ENCODE measurements around the gene CFAP97D1. TPM values are rescaled to one million over a fixed set of nuclear protein-coding genes. Genes with fewer than 3 reads are reported as not detected.
"Not testable (repeated sequence)": the region's sequence is repeated elsewhere in the genome, so short reads cannot be mapped to it uniquely, and the experiment has no call there.

The CFAP97D1 gene
- total RNA-seq, 1 donor from 2014 or later = not detected

DNA sequence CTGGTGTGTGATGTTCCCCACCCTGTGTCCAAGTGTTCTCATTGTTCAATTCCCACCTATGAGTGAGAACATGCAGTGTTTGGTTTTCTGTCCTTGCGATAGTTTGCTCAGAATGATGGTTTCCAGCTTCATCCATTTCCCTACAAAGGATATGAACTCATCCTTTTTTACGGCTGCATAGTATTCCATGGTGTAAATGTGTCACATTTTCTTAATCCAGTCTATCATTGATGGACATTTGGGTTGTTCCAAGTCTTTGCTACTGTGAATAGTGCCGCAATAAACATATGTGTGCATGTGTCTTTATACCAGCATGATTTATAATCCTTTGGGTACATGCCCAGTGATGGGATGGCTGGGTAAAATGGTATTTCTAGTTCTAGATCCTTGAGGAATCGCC lies 12.4 kb downstream of the CFAP97D1 start:
- not testable (repeated sequence) for DNase-seq (ENCODE audit: extremely low read depth, low read depth, low spot score)

DNA sequence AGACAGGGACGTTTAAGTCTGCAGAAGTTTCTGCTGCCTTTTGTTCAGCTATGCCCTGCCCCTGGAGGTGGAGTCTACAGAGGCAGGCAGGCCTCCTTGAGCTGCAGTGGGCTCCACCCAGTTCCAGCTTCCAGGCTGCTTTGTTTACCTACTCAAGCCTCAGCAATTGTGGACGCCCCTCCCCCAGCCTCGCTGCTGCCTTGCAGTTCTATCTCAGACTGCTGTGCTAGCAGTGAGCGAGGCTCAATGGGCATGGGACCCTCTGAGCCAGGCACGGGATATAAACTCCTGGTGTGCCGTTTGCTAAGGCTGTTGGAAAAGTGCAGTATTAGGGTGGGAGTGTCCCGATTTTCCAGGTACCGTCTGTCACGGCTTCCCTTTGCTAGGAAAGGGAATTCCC lies 17.8 kb downstream of the CFAP97D1 start:
- not testable (repeated sequence) for DNase-seq (ENCODE audit: extremely low read depth, low read depth, low spot score)

DNA sequence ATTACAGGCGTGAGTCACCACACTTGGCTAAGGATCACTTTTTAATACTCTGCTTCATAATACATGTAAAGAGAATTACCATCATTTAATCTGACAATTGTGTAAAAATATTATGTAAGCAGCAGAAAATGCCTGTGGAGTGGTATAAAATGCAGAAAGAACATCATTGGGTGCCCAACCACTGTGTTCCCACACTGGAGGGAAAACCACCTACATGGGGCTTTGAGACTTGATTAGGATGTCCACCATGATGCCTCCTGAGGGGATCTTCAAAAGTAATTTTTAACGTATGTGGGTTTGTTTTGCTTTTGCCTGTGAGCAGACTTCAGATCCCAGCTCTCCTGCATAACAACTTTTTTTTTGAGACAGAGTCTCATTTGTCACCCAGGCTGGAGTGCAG lies 18.8 kb downstream of the CFAP97D1 start:
- DNase-seq (ENCODE audit: extremely low read depth, low read depth, low spot score) = no peak

DNA sequence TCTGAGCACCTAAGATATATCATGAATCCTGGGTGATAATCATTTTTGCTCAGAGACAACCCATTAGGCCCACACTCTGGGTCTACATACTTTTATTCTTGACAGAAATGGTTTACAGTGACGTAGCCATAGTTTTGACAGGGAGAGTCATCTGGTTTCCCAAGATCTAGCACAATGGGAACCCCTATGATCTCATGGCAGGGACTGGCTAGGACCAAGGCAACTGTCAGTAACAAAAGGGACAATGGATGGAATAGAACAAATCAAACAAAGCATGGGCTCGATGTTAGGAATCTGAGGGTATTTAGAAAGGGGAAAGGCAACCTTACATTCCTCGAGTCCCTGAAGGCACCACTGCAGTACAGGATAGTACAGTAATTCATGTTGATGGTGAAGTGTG lies 20.5 kb downstream of the CFAP97D1 start:
- DNase-seq (ENCODE audit: extremely low read depth, low read depth, low spot score) = no peak

DNA sequence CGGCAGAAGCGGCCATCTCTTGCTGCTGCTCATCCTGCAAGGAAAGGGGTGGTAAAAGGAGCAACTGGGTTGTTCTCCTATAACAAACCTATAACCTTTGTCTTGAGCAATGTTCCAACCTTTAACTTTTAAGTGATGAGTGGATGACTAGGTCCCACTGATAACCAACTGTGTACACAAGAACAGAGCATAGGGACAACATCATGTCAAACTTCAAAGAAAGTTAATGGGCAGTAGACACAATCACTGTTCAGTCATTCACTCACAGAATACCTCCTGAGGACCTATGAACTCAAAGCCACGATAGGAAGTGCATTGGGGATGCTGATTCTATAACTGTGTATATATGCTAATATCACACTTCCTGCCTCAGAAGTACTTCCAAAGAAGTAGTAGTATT lies 21.6 kb downstream of the CFAP97D1 start:
- no peak for DNase-seq (ENCODE audit: extremely low read depth, low read depth, low spot score)

DNA sequence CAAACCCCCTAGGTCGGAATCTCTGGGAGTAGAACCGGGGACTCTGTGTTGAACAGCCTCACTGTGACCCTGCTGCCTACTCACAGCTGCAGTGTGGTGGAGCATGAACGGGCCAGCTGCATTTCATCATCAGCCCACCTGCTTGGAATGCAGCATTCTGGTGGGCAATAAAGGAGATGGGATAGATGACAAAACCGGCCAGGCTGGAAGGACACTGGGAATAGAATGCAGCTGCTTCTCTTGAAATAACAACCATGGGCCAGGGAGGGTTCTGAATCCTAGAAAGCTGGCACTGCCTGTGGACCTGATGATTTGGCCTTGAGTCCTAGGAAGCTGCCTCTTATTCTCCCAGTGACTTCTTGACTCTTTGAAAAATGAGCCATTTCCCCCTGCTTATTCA lies 23.5 kb downstream of the CFAP97D1 start:
- no peak for DNase-seq (ENCODE audit: extremely low read depth, low read depth, low spot score)

DNA sequence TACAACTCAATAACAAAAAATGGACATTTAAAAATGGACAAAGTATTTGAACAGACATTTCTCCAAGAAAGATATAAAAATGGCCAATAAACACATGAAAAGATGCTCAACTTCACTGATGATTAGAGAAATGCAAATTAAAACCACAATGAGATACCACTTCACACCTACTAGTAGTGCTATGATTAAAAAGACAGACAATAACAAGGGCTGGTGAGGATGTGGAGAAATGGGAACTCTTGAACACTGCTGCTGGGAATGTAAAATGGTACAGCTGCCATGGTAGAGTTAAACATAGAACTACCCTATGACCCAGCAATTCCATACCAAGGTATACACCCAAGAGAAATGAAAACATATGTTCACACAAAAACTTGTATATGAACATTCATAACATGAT lies 24.9 kb downstream of the CFAP97D1 start:
- DNase-seq (ENCODE audit: extremely low read depth, low read depth, low spot score) = no peak

DNA sequence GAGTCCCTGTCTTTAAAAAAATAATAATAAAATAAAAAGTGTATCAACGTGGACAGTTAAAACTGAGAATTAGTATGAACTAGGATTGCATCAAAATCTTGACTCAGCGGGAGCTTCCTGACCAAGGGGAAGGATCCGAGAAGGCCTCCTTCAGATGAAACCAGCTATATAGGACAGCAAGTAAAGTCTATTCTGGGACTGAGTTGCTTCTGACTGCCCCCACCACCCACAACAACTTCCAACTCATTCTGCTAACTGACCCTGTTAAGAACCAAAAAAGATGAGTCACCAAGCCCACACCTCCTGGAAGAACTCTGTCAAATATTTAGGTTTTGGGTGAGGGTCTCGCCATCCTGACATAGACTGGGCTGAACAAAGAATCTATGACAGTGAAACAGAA lies 27.8 kb downstream of the CFAP97D1 start:
- no peak for DNase-seq (ENCODE audit: extremely low read depth, low read depth, low spot score)

DNA sequence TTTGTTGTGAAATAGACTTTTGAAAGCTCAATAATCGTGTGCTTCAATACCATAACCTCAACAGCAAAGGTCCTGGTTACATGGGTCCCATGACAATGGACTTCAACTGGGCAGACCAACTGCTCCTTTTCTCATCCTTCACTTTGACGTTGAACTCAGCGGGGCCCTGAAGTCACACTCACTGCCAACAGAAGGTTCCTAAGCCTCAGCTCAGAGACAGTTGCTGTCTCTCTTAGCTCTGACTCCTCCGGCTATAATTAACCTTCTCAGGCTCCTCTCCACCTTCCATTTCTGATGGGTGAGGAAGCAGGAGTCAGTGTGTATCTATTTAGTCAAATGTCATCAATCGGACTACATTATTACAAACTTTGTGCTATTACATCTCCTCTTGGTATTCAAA lies 28.9 kb downstream of the CFAP97D1 start:
- DNase-seq (ENCODE audit: extremely low read depth, low read depth, low spot score) = no peak

DNA sequence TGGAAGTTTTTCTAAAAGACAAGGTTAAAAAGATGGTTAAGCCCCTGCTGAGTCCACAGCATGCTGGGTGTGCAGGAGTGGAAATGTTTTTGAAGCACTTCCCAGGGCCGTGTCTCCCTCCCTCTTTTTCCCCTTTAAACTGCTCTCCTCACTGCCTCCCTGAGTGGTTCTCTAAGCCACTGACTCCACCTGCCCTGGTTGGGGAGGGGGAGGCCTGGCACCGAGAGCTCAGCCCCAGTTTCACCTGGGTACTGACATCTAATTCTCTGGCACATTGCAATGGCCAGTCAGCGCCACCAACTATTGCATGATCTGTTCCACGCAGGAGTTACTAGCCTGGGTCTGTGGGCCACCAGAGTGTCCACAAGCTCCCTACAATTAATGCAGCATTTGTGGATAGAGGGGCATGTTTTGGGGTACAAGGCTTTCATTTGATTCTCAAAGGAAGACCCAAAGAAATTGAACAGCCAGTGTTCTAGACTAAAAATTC lies 30.0 kb downstream of the CFAP97D1 start:
- no peak for DNase-seq (ENCODE audit: extremely low read depth, low read depth, low spot score)

DNA sequence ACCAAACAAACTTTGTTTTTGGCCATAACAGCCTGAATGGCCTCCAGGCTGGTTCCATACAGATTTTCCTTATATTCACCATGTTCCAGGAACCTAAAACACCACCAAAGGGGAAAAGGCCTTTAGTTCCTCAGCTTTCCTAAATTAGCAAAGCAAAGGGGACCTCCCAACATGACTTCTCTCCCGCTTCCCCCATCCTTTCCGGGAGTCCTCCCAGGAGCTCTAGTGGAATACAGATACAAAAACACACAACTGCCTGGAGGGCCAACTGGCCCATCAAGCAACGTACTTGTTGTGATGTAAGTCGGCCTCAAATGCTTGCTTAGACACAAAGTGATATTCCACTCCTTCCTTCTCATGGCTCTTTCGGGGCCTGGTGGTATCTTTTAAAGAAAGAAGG lies 30.6 kb downstream of the CFAP97D1 start:
- DNase-seq (ENCODE audit: extremely low read depth, low read depth, low spot score) = no peak

DNA sequence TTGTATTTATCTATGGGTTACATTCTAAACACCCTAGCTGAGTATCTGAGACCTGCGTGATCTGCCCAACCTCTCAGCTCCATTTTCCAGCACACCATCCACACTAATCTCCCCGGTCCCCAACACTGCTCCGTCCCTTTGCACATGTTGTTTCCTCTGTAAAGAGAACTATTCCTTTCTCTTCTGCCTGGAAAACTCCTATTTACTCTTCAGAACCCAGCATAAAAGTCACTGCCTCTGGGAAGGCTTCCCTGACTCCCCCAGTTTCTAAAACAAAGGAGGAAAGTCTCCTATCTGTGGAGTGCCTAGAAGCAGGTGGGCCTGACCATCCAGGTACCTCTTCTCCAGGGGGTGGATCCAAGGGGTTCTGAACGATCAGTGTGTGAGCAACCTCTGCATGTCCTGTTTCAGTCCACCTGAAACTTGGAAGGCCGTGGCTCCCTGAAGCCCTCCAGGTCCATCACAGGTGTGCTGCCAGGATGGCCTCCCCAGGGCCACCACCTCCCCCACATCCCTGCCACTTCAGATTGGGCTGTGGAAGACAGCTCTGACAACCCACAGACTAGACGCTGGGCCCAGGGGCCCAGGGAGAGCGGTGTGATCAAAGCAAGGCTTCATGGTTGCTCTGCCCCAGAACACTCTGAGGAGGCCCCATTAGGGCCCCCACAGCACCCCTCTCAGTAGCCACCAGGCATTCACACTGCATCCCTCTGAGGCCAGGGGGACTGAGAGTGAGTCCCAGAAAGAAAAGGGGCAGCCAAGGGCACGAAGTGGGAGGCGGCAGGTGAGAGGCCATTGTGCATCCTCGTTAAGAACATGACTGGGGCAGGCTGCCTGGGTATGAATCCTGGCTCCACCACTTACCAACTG lies 32.4 kb downstream of the CFAP97D1 start:
- no peak for DNase-seq (ENCODE audit: extremely low read depth, low read depth, low spot score)

DNA sequence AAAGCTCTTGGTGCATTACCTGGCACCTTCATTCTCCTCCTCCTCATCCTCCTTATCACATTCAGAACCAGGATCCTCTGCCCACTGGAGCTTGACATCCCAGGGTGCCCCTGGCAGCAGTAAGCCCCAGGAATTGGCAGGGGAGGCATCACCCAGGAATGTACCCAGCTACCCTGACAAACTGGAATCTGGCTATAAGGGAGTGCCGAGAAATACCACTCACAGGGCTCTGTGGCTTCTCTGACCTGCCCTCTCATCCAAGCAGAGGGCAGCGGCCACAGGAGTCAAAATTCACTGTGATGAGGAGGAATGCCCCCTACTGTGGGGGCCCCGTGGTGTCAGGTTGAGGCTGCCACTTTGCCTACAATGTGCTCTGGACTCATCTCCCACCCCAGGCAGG lies 33.2 kb downstream of the CFAP97D1 start:
- DNase-seq (ENCODE audit: extremely low read depth, low read depth, low spot score) = no peak

DNA sequence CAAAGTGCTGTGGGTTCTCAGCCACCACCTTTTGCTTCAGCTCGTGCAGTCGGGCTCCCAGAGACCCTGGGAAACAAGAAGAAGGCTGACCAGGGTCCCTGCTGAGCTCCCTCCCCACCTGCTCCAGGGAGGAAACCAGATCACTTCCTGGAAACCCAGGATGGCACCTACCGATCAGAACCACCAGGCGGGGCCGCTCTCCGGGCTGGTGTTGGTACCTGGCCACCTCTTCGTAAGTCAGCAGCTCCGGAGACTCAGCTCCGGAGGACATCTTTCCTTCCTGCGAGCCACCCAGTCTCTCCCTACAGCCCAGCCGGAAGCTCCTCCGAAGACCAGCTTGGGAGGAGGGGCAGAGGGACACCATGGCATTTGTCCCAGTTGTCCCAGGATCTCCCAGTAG lies 33.8 kb downstream of the CFAP97D1 start:
- no peak for DNase-seq (ENCODE audit: extremely low read depth, low read depth, low spot score)

DNA sequence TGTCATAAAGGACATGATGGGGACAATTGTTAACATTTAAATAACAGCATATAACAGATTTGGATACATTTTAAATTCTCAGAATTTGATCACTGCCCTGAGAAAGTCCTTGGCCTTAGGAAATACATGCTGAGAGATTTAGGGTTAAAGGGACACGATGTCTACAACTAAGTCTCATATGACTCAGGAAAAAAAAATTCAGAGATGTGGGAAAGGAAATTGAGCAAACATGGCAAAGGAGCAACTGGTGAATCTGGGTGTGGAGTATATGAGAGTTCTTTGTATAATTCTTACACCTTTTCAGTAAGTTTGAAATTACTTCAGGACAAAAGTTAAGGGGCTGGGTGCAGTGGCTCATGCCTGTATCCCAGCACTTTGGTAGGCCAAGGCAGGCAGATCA lies 34.5 kb downstream of the CFAP97D1 start:
- no peak for DNase-seq (ENCODE audit: extremely low read depth, low read depth, low spot score)

DNA sequence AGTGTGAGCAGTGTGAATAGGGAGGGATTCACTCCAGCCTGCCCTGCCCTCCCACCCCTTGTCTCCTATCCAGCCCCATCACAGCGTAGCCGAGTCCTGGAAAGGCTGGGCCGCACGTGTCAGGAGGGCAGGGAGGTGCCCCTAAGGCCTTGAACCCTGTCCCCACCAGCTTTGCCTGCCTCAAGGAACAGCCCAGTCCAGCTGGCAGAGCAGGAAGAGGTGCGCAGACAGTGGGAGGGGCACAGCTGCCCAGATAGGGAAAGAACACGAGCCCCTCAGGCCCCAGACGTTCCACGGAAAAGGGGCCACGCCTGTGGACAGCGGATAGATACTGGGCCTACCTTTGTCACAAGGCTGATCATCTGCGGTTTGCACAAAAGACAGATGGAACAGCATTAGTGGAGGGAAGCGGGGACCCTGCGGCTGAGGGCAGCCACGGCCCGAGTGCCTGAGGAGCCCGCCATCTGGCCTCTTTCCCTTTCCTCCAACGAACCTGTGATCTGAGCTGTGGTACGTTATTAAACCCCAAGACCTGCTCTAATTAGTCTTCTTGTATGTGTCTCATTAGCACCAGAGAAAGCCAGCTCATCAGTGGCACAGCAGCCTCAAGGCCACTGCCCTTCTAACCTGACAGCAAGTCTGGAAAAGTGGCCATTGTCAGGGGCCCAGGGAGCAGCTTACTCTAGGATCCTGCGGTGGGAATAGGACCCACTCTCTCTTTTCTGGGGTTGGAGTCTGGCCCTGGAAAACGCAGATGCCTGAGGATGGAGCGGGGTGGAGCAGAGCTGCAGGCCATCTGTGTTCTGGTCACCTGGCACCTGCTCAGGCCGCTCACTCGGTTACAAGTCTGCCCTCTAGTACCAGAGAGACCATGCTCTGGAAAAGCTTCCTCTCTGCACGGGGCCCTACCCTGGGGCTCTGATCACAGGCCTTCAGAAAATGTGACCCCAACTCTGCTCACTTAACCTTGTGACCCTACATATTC lies 36.4 kb downstream of the CFAP97D1 start:
- no peak for DNase-seq (ENCODE audit: extremely low read depth, low read depth, low spot score)

DNA sequence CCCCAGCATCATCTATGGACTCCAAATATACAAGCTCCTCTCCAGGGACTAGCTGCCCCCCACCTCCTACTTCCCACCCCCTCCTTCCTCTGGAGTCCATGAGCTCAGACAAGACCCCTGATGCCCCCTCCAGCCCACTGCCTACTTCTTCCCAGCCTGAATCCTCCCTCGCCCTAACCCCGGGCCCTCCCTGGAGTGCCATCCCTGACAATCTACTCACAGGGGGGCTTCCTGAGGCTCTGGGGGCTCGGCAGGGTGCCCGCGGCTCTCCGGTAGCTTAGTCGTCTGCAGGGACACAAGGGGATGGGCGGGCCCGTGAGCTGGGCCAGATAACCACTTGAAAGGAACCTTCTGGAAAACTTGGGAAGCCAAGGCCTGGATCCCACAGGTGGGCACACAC lies 37.6 kb downstream of the CFAP97D1 start:
- DNase-seq (ENCODE audit: extremely low read depth, low read depth, low spot score) = no peak

DNA sequence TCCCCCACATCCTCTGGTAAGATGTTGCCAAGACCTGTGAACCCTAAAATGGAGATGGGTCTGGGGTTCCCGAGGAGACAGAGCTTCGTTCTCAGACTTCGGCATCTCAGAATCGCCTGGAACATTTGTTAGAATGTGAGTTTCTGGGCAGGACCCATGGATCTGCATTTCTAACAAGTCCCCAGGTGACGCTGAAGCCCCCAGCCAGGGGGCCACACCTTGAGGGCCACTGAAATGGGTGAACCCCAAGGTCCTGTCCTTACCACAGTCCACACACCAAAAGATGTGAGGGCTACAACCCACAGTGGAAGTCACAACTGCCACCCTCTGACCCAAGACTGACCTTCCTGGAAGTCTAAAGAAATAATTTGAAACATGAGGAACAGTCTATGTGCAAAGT lies 38.7 kb downstream of the CFAP97D1 start:
- DNase-seq (ENCODE audit: extremely low read depth, low read depth, low spot score) = no peak

DNA sequence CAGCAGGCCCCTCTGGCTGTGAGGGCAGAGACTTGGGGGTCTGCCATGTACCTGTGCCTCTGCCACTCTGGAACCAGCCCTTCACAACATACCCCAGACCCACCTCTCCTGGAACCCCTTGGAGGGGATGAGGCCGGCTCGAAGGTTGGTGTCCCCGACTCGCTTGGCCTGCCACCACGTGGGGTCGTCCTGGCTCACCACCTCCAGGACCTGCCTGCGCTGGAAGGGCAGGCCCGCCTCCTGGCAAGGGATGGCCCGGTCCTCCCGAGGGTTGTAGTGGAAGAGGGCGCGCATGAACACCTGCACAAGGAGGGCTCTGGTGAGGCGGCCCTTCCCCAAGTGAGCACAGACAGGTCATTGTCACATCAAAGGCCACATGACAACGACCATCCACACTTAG lies 40.5 kb downstream of the CFAP97D1 start:
- no peak for DNase-seq (ENCODE audit: extremely low read depth, low read depth, low spot score)

DNA sequence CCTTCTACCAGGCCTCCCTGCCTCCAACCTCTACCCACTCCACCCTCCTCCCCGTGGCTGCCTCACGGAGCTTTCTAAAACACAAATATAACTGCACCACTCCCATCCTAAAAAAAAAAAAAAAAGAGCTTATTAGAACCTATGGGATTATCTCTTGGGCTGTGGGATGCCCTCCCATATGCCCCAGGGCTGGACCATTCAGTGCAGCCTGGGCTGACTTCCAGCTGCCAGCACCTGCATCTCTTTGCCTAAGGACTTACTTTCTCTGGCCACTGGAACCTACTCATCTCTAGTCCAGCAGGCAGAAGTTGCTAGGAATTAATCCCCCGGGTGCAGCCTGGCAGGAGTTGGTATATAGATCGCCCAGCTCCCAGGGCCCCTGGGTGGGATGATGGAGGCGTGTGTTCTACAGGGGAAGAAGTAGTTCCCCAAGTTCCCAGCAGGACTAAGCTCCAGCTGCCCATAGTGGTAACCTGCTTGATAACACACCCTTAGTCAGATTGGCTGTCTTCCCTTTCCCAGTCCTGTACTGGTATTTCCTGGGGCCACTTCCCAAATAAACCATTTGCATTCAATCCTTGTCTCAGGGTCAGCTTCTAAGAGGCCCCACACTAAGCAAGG lies 42.4 kb downstream of the CFAP97D1 start:
- DNase-seq (ENCODE audit: extremely low read depth, low read depth, low spot score) = no peak

Data from glomerular endothelial cell (primary cell).